AG04450 (cell line): ENCODE measurements around the gene MN1. TPM values are rescaled to one million over a fixed set of nuclear protein-coding genes. Genes with fewer than 3 reads are reported as not detected.

Source experiments
- CTCF ChIA-PET: fragments of 300-600, 350-600 bp; formaldehyde crosslinking; extraction: SDS; loops from one replicate; lab custom pipeline; 2022; ENCODE audit warnings: antibody characterized with exemption, inconsistent platforms; lab: Charles Lee
- POLR2A ChIA-PET: fragments of 350-600 bp; formaldehyde crosslinking; extraction: SDS; loops from one replicate; lab custom pipeline; 2021; ENCODE audit warnings: antibody characterized with exemption, inconsistent platforms; lab: Yijun Ruan, JAX
- DNase-seq: peaks from one replicate; pipeline ENCODE4 v3.0.0-alpha.2; 2011; ENCODE audit warnings: low read depth, low spot score
- H3K27ac ChIP-seq: one replicate; pipeline ENCODE4 v1.5.1; 2012; ENCODE audit warnings: low read depth, low read length, control low read depth
- H3K27me3 ChIP-seq: one replicate; pipeline ENCODE4 v1.6.0; 2012; ENCODE audit warnings: low read length; ENCODE audit not compliant: control insufficient read depth, insufficient read depth
- H3K4me3 ChIP-seq: 2 replicates; pipeline ENCODE4 v1.5.1; 2011; ENCODE audit warnings: mild to moderate bottlenecking, low read depth, low read length, control low read depth
- H3K9me3 ChIP-seq: 2 replicates; pipeline ENCODE4 v1.5.1; 2012; ENCODE audit warnings: low read length; ENCODE audit not compliant: control insufficient read depth, insufficient read depth
- CTCF ChIP-seq: IDR thresholded peaks from 2 replicates; pipeline ENCODE4 v1.5.1; 2011; ENCODE audit warnings: low read depth, low read length, control low read depth, inconsistent platforms
- polyA plus RNA-seq: library from polyadenylated mRNA; depleted of rRNA; stranded (reverse); fragments of >200 nt; gene quantifications from 2 replicates; pipeline ENCODE4 v1.2.3, GENCODE V29; 2011

Gene MN1
- polyA plus RNA-seq, 1 experiment, result 2.7 TPM

- H3K27ac ChIP-seq, result no peak overlapping the region
- DNase-seq, result no peak
- CTCF ChIA-PET, result interaction anchor here (0.6 kb wide), 1 partner anchor 1176 kb away, joined by 5 read pairs; no protein-coding TSS in a partner anchor
These were observed 44.1 kb upstream of the MN1 start for GRCh38 chr22:27845644-27846043.

GRCh38 chr22:27844656-27845591 is 43.4 kb upstream of the MN1 start:
- TF ChIP-seq CTCF, result no peak
- POLR2A ChIA-PET, result interaction anchor here (0.7 kb wide), 1 partner anchor 606 kb away, joined by 5 read pairs; no protein-coding TSS in a partner anchor
- CTCF ChIA-PET, result no interaction called here
- DNase-seq, result no peak
- H3K9me3 ChIP-seq, result no peaks in the 10 kb centered on the region
- H3K27ac ChIP-seq, result no peak overlapping the region
- no peak overlapping the region for H3K4me3 ChIP-seq
- no peaks in the 10 kb centered on the region for H3K27me3 ChIP-seq

More at GRCh38 chr22:27845644-27846043, 44.1 kb upstream of the MN1 start:
- Histone ChIP-seq H3K27me3 (no peaks in the 10 kb centered on the region), H3K9me3 (no peaks in the 10 kb centered on the region), H3K4me3 (no peak overlapping the region)
- POLR2A ChIA-PET, result no interaction called here
- TF ChIP-seq CTCF, result no peak

GRCh38 chr22:27844256-27844655 is 42.7 kb upstream of the MN1 start:
- H3K9me3 ChIP-seq, result no peaks in the 10 kb centered on the region
- H3K27me3 ChIP-seq, result no peaks in the 10 kb centered on the region
- ChIA-PET CTCF (no interaction called here), POLR2A (interaction anchor here (0.7 kb wide), 1 partner anchor 605 kb away, joined by 5 read pairs; no protein-coding TSS in a partner anchor)
- no peak for TF ChIP-seq CTCF
- H3K27ac ChIP-seq, result no peak overlapping the region
- no peak overlapping the region for H3K4me3 ChIP-seq
- DNase-seq, result no peak

GRCh38 chr22:27843441-27843840 is 41.9 kb upstream of the MN1 start:
- no peak for TF ChIP-seq CTCF
- ChIA-PET CTCF (no interaction called here), POLR2A (interaction anchor here (0.7 kb wide), 1 partner anchor 293 kb away, joined by 3 read pairs; no protein-coding TSS in a partner anchor)
- Histone ChIP-seq H3K9me3 (no peaks in the 10 kb centered on the region), H3K27me3 (no peaks in the 10 kb centered on the region), H3K4me3 (no peak overlapping the region), H3K27ac (no peak overlapping the region)
- DNase-seq, result no peak
